ENCODE measurements around the gene GGT6.
A peak's percentile ranks its signal among the peaks of the same experiment; 100 is the strongest.
"Not testable (repeated sequence)": the region's sequence is repeated elsewhere in the genome, so short reads cannot be mapped to it uniquely, and the experiment has no call there.

The GGT6 gene

GRCh38 chr17:4585638-4585994 is 25.2 kb upstream of the GGT6 start:
- H3K4me3 Mint-ChIP-seq, result no peak overlapping the region
- no peaks in the 10 kb centered on the region for H3K9me3 Mint-ChIP-seq
- H3K4me1 Mint-ChIP-seq (ENCODE audit: low read depth), result peaks cover 2% of the 10 kb centered on the region
- no peaks in the 10 kb centered on the region for H3K36me3 Mint-ChIP-seq (ENCODE audit: low read depth)
- H3K27ac Mint-ChIP-seq, result no peak overlapping the region
- H3K27me3 Mint-ChIP-seq (ENCODE audit: low read depth), result peaks cover 59% of the 10 kb centered on the region

GRCh38 chr17:4584917-4585637 is 24.7 kb upstream of the GGT6 start:
- no peak overlapping the region for H3K27ac Mint-ChIP-seq
- H3K9me3 Mint-ChIP-seq, result no peaks in the 10 kb centered on the region
- H3K27me3 Mint-ChIP-seq (ENCODE audit: low read depth), result peaks cover 54% of the 10 kb centered on the region
- no peak overlapping the region for H3K4me3 Mint-ChIP-seq
- H3K4me1 Mint-ChIP-seq (ENCODE audit: low read depth), result peaks cover 2% of the 10 kb centered on the region
- H3K36me3 Mint-ChIP-seq (ENCODE audit: low read depth), result no peaks in the 10 kb centered on the region

- Mint-ChIP-seq H3K9me3 (no peaks in the 10 kb centered on the region), H3K4me1 (ENCODE audit: low read depth) (peaks cover 2% of the 10 kb centered on the region), H3K27ac (no peak within 1 kb of the TSS), H3K27me3 (ENCODE audit: low read depth) (peaks cover 54% of the 10 kb centered on the region), H3K4me3 (peak within 1 kb of the TSS; percentile 36), H3K36me3 (ENCODE audit: low read depth) (no peaks in the 10 kb centered on the region)
Observed at GRCh38 chr17:4584101-4584916, 23.9 kb upstream of the GGT6 start, which contains the start of gene SMTNL2. SMTNL2 (plus strand) TSS chr17:4584529; CDS start chr17:4584606, 77 bp downstream.

- Mint-ChIP-seq H3K27me3 (ENCODE audit: low read depth) (peaks cover 54% of the 10 kb centered on the region), H3K9me3 (no peaks in the 10 kb centered on the region), H3K27ac (no peak overlapping the region), H3K36me3 (ENCODE audit: low read depth) (no peaks in the 10 kb centered on the region), H3K4me3 (peak overlapping the region; percentile 36), H3K4me1 (ENCODE audit: low read depth) (peaks cover 2% of the 10 kb centered on the region)
Observed at GRCh38 chr17:4583782-4584100, 23.4 kb upstream of the GGT6 start.

- no peaks in the 10 kb centered on the region for H3K36me3 Mint-ChIP-seq (ENCODE audit: low read depth)
- no peaks in the 10 kb centered on the region for H3K9me3 Mint-ChIP-seq
- H3K27me3 Mint-ChIP-seq (ENCODE audit: low read depth), result peaks cover 49% of the 10 kb centered on the region
- H3K27ac Mint-ChIP-seq, result no peak overlapping the region
- no peak overlapping the region for H3K4me3 Mint-ChIP-seq
- H3K4me1 Mint-ChIP-seq (ENCODE audit: low read depth), result peaks cover 2% of the 10 kb centered on the region
Observed at GRCh38 chr17:4583206-4583605, 22.8 kb upstream of the GGT6 start.

GRCh38 chr17:4582691-4583090 is 22.3 kb upstream of the GGT6 start:
- Mint-ChIP-seq H3K27me3 (ENCODE audit: low read depth) (peaks cover 49% of the 10 kb centered on the region), H3K4me3 (no peak overlapping the region), H3K4me1 (ENCODE audit: low read depth) (peaks cover 2% of the 10 kb centered on the region), H3K27ac (no peak overlapping the region), H3K9me3 (no peaks in the 10 kb centered on the region), H3K36me3 (ENCODE audit: low read depth) (no peaks in the 10 kb centered on the region)

- Mint-ChIP-seq H3K27me3 (ENCODE audit: low read depth) (peaks cover 47% of the 10 kb centered on the region), H3K27ac (no peak overlapping the region), H3K4me1 (ENCODE audit: low read depth) (peaks cover 2% of the 10 kb centered on the region), H3K9me3 (no peaks in the 10 kb centered on the region), H3K4me3 (no peak overlapping the region), H3K36me3 (ENCODE audit: low read depth) (no peaks in the 10 kb centered on the region)
Observed at GRCh38 chr17:4582101-4582501, 21.7 kb upstream of the GGT6 start.

- Mint-ChIP-seq H3K27ac (no peak overlapping the region), H3K4me3 (no peak overlapping the region), H3K27me3 (ENCODE audit: low read depth) (peaks cover 31% of the 10 kb centered on the region), H3K4me1 (ENCODE audit: low read depth) (peaks cover 2% of the 10 kb centered on the region), H3K9me3 (no peaks in the 10 kb centered on the region), H3K36me3 (ENCODE audit: low read depth) (no peaks in the 10 kb centered on the region)
Observed at GRCh38 chr17:4580291-4580690, 19.9 kb upstream of the GGT6 start.

- H3K36me3 Mint-ChIP-seq (ENCODE audit: low read depth), result no peaks in the 10 kb centered on the region
- H3K27ac Mint-ChIP-seq, result no peak overlapping the region
- no peak overlapping the region for H3K4me3 Mint-ChIP-seq
- no peaks in the 10 kb centered on the region for H3K9me3 Mint-ChIP-seq
- H3K27me3 Mint-ChIP-seq (ENCODE audit: low read depth), result peaks cover 29% of the 10 kb centered on the region
- H3K4me1 Mint-ChIP-seq (ENCODE audit: low read depth), result peaks cover 2% of the 10 kb centered on the region
Observed at GRCh38 chr17:4579678-4580077, 19.3 kb upstream of the GGT6 start.

- peaks cover 24% of the 10 kb centered on the region for H3K27me3 Mint-ChIP-seq (ENCODE audit: low read depth)
- not testable (repeated sequence) for H3K4me3 Mint-ChIP-seq
Observed at GRCh38 chr17:4578349-4578748, 18.0 kb upstream of the GGT6 start.

GRCh38 chr17:4577386-4577993 is 17.1 kb upstream of the GGT6 start:
- Mint-ChIP-seq H3K9me3 (no peaks in the 10 kb centered on the region), H3K27ac (no peak overlapping the region), H3K4me3 (no peak overlapping the region), H3K27me3 (ENCODE audit: low read depth) (peaks cover 24% of the 10 kb centered on the region), H3K36me3 (ENCODE audit: low read depth) (no peaks in the 10 kb centered on the region), H3K4me1 (ENCODE audit: low read depth) (peaks cover 12% of the 10 kb centered on the region)

More at GRCh38 chr17:4578349-4578748, 18.0 kb upstream of the GGT6 start:
- H3K9me3 Mint-ChIP-seq; H3K4me1 Mint-ChIP-seq (ENCODE audit: low read depth); H3K27ac Mint-ChIP-seq; H3K36me3 Mint-ChIP-seq (ENCODE audit: low read depth): not testable (repeated sequence)

- H3K27ac Mint-ChIP-seq, result no peak overlapping the region
- H3K4me3 Mint-ChIP-seq, result no peak overlapping the region
- H3K4me1 Mint-ChIP-seq (ENCODE audit: low read depth), result peaks cover 12% of the 10 kb centered on the region
- H3K27me3 Mint-ChIP-seq (ENCODE audit: low read depth), result peaks cover 22% of the 10 kb centered on the region
- no peaks in the 10 kb centered on the region for H3K36me3 Mint-ChIP-seq (ENCODE audit: low read depth)
- no peaks in the 10 kb centered on the region for H3K9me3 Mint-ChIP-seq
Observed at GRCh38 chr17:4576729-4577322, 16.4 kb upstream of the GGT6 start.

- Mint-ChIP-seq H3K36me3 (ENCODE audit: low read depth) (no peaks in the 10 kb centered on the region), H3K27ac (no peak overlapping the region), H3K9me3 (no peaks in the 10 kb centered on the region), H3K4me1 (ENCODE audit: low read depth) (peaks cover 12% of the 10 kb centered on the region), H3K4me3 (no peak overlapping the region), H3K27me3 (ENCODE audit: low read depth) (peaks cover 18% of the 10 kb centered on the region)
Observed at GRCh38 chr17:4576161-4576558, 15.8 kb upstream of the GGT6 start.

GRCh38 chr17:4574448-4575045 is 14.2 kb upstream of the GGT6 start:
- Mint-ChIP-seq H3K9me3 (no peaks in the 10 kb centered on the region), H3K27me3 (ENCODE audit: low read depth) (peaks cover 20% of the 10 kb centered on the region), H3K4me3 (no peak overlapping the region), H3K36me3 (ENCODE audit: low read depth) (no peaks in the 10 kb centered on the region), H3K27ac (no peak overlapping the region), H3K4me1 (ENCODE audit: low read depth) (peaks cover 13% of the 10 kb centered on the region)

Data from T-helper 1 cell treated with Interleukin-12 subunit alpha and Interleukin-12 subunit beta and Interleukin-4 antibody, amounts not matched to agents 30 μg/mL and 1 μg/mL, for 36 hours (primary cell).